ENCODE results near the gene SCRT2.

GRCh38 chr20:631101-631500 is 44.5 kb downstream of the SCRT2 start:
- TF ChIP-seq CTCF (conservative IDR thresholded peaks at IDR 0.05 in 1 of 2, IDR thresholded peaks at IDR 0.05 in 1 of 2; ENCODE audit: extremely low read depth in 1 of 2, insufficient read depth in 1 of 2, low read depth in 1 of 2, low read length in 2 of 2): no peak
- no peak for TF ChIP-seq EZH2 (IDR thresholded peaks at IDR 0.05; ENCODE audit: borderline replicate concordance, low read length)
